Endometrial microvascular endothelial cells (primary cell): ENCODE results near the gene CENPX. TPM values are rescaled to one million over a fixed set of nuclear protein-coding genes. Genes with fewer than 3 reads are reported as not detected.
"Not testable (repeated sequence)": the region's sequence is repeated elsewhere in the genome, so short reads cannot be mapped to it uniquely, and the experiment has no call there.

Source experiments
- in situ Hi-C: cut with HindIII; loops from 2 replicates; pipeline ENCODE4 v1.10.0; 2017; ENCODE audit warnings: low sequenced_read_pairs, low pct_unique_long_range_greater_than_20kb; ENCODE audit errors: inconsistent ontology term
- total RNA-seq: library from RNA; depleted of rRNA; stranded (reverse); fragments of >200 nt; gene quantifications from one replicate; pipeline ENCODE4 v1.2.3, GENCODE V29; 2015; ENCODE audit errors: inconsistent ontology term

Gene CENPX
- total RNA-seq, 1 donor from 2014 or later: 159 TPM

- in situ Hi-C loops: no loop called here
Measured at GRCh38 chr17:82043507-82043906, 20.8 kb upstream of the CENPX start.

- in situ Hi-C loops: no loop called here
Measured at GRCh38 chr17:82042649-82043048, 20.0 kb upstream of the CENPX start.

GRCh38 chr17:82041144-82041814 lies 18.6 kb upstream of the CENPX start:
- in situ Hi-C loops: no loop called here

GRCh38 chr17:82039695-82040299 lies 17.1 kb upstream of the CENPX start:
- in situ Hi-C loops: no loop called here

- in situ Hi-C loops: not testable (repeated sequence)
Measured at GRCh38 chr17:82038796-82039409, 16.2 kb upstream of the CENPX start.

GRCh38 chr17:82037889-82038195 lies 15.2 kb upstream of the CENPX start:
- in situ Hi-C loops: no loop called here

- in situ Hi-C loops: no loop called here
Measured at GRCh38 chr17:82037092-82037888, 14.6 kb upstream of the CENPX start, which contains the start of gene DCXR. Gene DCXR (minus strand): TSS chr17:82037697. CDS start chr17:82037682, 15 bp downstream.

- in situ Hi-C loops: no loop called here
Measured at GRCh38 chr17:82036634-82037091, 14.0 kb upstream of the CENPX start.

- in situ Hi-C loops: no loop called here
Measured at GRCh38 chr17:82035956-82036633, 13.4 kb upstream of the CENPX start.

- in situ Hi-C loops: no loop called here
Measured at GRCh38 chr17:82035488-82035887, 12.8 kb upstream of the CENPX start.

GRCh38 chr17:82034371-82035011 lies 11.8 kb upstream of the CENPX start:
- in situ Hi-C loops: no loop called here

GRCh38 chr17:82033359-82034085 lies 10.8 kb upstream of the CENPX start:
- in situ Hi-C loops: no loop called here

GRCh38 chr17:82031885-82032627 lies 9.4 kb upstream of the CENPX start:
- in situ Hi-C loops: no loop called here

GRCh38 chr17:82031303-82031884 lies 8.7 kb upstream of the CENPX start, which contains the start of gene RAC3:
Gene RAC3 (plus strand): TSS chr17:82031678. CDS start chr17:82031762, 84 bp downstream.
- in situ Hi-C loops: no loop called here

- in situ Hi-C loops: no loop called here
Measured at GRCh38 chr17:82030470-82031302, 8.0 kb upstream of the CENPX start.

- in situ Hi-C loops: no loop called here
Measured at GRCh38 chr17:82029990-82030469, 7.4 kb upstream of the CENPX start.
